Upper lobe of left lung (tissue), 4 donors: ENCODE results near the gene RNF5.

Source experiments
- CTCF ChIP-seq, 6 experiments: fragments of 450-650 bp in 4 of 6; fragments of 200-600 bp in 2 of 6; sonication (generic) in 2 of 6; IDR thresholded peaks; one replicate each; pipeline ENCODE4 v1.5.1; 2016 to 2019; ENCODE audit warnings: antibody characterized with exemption in 6 of 6
- EP300 ChIP-seq, 4 donors: sonication (generic); formaldehyde crosslinking; IDR thresholded peaks; one replicate each; pipeline ENCODE4 v1.5.1; 2017; ENCODE audit warnings: antibody characterized with exemption in 4 of 4, control low read depth in 2 of 4
- POLR2A ChIP-seq, 4 donors: fragments of 450-650 bp; IDR thresholded peaks; one replicate each; pipeline ENCODE4 v1.5.1; 2016 to 2017; ENCODE audit warnings: antibody characterized with exemption in 4 of 4, mild to moderate bottlenecking in 2 of 4
- POLR2AphosphoS5 ChIP-seq, 2 donors: sonication (generic); formaldehyde crosslinking; IDR thresholded peaks; one replicate each; pipeline ENCODE4 v1.5.1; 2017; ENCODE audit warnings: antibody characterized with exemption in 2 of 2

DNA sequence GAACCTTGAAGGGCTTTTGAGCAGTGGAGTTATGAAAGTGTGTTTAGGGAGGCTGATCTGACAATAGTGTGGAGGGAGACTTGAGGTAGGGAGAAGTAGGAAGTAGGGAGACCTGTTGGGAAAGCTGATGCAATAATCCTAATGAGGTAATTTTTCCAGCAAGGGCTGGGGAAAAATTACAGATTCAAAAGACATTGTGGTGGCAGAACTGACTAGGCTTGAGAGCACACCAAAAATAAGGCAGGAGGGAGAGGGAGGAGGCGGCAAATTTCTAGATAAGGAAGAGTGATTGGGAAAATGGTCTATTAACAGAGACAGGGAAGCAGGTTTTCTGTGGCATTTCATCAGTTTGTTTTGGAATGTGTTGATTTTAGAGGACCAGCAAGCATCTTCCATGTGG is 31.9 kb upstream of the RNF5 start:
- TF ChIP-seq CTCF (IDR thresholded peaks at IDR 0.05): no peak
- no peak for TF ChIP-seq POLR2A (IDR thresholded peaks at IDR 0.05)
- no peak for TF ChIP-seq EP300 (IDR thresholded peaks at IDR 0.05)
- TF ChIP-seq POLR2AphosphoS5 (IDR thresholded peaks at IDR 0.05): no peak
